ENCODE data around the gene MSI2. TPM values are rescaled to one million over a fixed set of nuclear protein-coding genes. Genes with fewer than 3 reads are reported as not detected.

Gene MSI2
- polyA plus RNA-seq, 3 donors = 7.4 to 10.7 (median 7.5) TPM

GRCh38 chr17:57368637-57369336, 112.5 kb downstream of the MSI2 start:
- WGBS, 3 donors = 61 to 68% (median 63%) methylated on average over 6 of the region's 6 CpGs
- no peak overlapping the region for H3K27ac ChIP-seq (ENCODE audit: low read depth, low read length)

DNA sequence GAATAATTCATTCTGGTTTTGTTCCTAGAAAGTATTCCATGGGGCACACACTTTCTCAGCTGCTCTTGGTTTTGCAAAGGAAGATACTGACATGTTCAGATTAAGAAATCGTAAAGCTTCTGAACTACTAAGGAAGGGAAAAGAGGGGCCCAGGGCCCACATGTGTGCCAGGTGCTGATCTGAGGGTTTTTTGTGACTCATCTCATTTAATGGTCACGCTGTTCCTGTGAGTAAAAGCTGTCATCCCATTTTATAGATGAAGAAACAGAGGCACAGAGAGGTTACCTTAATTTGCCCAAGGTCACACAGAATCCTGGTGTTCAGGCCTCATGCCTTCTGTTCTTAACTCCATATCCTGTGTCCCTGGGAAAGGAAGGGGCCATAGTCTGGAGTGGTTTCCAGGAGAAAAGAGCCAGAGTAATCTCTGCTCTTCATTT, 113.2 kb downstream of the MSI2 start:
- no peak overlapping the region for H3K27ac ChIP-seq (ENCODE audit: low read depth, low read length)
- WGBS, 3 donors = 49 to 63% (median 53%) methylated on average over 2 of the region's 2 CpGs

DNA sequence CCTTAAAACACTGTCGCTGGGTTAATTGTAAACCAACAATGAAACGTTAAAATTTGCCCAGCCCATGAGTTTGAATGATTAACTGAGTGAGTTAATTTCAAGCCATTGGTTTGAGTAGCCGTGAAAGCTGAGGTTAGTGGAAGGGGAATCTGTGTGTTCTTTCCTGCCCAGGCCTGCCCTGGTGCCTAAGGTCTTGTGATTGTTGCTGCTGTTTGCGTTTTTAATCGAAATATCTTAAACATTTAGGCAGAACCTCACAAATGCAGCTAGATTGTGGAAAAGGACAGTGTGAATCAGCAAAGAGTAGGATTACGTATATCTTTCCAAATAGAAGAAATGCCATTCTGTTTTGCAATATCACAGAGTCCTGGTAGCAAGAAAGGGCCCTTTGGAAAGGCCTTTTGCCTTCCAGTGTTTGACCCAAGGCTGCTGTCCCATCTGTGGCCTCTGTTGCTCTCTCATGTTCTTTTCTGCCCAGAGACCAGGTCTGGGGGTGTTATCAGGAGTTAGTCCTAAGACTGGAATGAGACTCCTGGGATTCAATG, 113.8 kb downstream of the MSI2 start:
- 51 to 74% (median 62%) methylated on average over 6 of the region's 6 CpGs for WGBS, 3 donors
- H3K27ac ChIP-seq (ENCODE audit: low read depth, low read length) = no peak overlapping the region

DNA sequence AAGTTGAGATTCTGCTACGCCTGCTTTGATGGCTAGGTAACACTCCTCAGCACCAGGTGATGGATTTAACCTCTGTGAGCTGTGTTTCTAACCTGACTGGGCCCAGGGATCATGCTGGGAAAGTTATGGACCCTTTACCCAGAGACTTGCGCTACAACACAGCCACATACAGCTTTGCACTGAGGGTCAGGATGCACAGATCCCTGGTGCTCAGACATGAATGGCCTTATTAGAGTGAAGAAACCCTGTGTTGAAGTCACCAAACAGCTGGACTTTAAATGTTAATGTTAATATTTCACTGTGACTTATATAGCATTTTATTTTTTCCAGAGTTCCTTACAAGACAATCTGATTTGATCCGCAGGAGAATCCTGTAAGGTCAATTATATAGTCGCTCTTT, 114.3 kb downstream of the MSI2 start:
- H3K27ac ChIP-seq (ENCODE audit: low read depth, low read length) = no peak overlapping the region
- WGBS, 3 donors = 96 to 97% (median 97%) methylated on average over 4 of the region's 4 CpGs

- no peak overlapping the region for H3K27ac ChIP-seq (ENCODE audit: low read depth, low read length)
- 34 to 87% (median 81%) methylated on average over 3 of the region's 3 CpGs for WGBS, 3 donors
Observed at GRCh38 chr17:57372156-57372555, 115.8 kb downstream of the MSI2 start.

DNA sequence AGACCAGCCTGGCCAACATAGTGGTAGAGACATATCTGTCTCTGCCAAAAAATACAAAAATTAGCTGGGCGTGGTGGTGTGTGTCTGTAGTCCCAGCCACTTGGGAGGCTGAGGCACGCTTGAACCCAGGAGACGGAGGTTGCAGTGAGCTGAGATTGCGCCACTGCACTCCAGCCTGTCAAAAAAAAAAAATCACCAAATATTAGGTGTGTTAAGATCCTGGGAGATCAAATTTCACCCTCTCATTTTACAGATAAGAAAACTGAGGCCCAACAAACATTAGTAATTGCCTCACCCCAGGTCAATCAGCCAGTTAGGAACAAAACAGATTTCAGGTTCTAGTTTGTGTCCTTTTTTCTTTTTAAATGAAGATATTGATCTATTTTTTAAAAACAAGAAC, 116.7 kb downstream of the MSI2 start:
- 81 to 92% (median 83%) methylated on average over 4 of the region's 4 CpGs for WGBS, 3 donors
- H3K27ac ChIP-seq (ENCODE audit: low read depth, low read length) = no peak overlapping the region

DNA sequence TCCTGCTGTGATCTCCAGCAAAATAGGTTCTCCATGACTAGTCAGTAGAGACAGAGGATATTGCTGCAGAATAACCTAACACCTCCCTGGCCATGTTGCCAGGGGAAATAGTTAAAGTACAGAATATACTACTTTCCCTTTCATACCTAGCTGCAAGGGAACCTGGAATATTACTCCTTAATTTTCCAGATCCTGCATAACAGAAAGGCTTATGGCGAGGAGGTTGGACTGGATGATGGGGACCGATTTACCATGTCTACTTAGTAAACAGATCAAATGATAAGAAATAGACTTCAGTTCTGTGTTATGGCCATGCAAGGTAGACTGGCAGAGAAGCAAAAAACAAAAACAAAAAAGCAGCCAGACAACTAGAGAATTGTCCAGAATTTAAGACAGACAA, 117.4 kb downstream of the MSI2 start:
- 92 to 98% (median 97%) methylated on average over 2 of the region's 2 CpGs for whole genome bisulfite sequencing, 3 donors
- H3K27ac ChIP-seq (ENCODE audit: low read depth, low read length) = no peak overlapping the region

- WGBS, 3 donors = 70 to 89% (median 74%) methylated on average over 11 of the region's 11 CpGs
- H3K27ac ChIP-seq (ENCODE audit: low read depth, low read length) = no peak overlapping the region
Observed at GRCh38 chr17:57375040-57375769, 118.9 kb downstream of the MSI2 start.

- 74 to 85% (median 84%) methylated on average over 12 of the region's 12 CpGs for WGBS, 3 donors
- H3K27ac ChIP-seq (ENCODE audit: low read depth, low read length) = no peak overlapping the region
Observed at GRCh38 chr17:57375770-57376225, 119.5 kb downstream of the MSI2 start.

DNA sequence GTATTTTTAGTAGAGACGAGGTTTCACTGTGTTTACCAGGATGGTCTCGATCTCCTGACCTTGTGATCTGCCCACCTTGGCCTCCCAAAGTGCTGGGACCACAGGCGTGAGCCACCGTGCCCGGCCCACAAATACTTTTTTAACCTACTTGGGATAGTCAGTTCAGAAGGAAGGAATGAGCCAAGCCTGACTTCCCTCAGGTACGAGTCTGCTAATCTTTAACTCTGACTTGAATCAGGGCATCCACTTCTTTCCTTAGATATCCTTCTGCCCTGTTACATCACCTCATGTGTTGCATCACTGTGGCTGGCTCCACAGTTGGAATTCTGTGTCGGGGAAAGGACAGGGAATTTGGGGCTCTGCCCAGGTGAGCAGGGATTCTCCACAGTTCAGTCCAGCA, 120.8 kb downstream of the MSI2 start:
- WGBS, 3 donors = 85 to 92% (median 87%) methylated on average over 7 of the region's 7 CpGs
- no peak overlapping the region for H3K27ac ChIP-seq (ENCODE audit: low read depth, low read length)

DNA sequence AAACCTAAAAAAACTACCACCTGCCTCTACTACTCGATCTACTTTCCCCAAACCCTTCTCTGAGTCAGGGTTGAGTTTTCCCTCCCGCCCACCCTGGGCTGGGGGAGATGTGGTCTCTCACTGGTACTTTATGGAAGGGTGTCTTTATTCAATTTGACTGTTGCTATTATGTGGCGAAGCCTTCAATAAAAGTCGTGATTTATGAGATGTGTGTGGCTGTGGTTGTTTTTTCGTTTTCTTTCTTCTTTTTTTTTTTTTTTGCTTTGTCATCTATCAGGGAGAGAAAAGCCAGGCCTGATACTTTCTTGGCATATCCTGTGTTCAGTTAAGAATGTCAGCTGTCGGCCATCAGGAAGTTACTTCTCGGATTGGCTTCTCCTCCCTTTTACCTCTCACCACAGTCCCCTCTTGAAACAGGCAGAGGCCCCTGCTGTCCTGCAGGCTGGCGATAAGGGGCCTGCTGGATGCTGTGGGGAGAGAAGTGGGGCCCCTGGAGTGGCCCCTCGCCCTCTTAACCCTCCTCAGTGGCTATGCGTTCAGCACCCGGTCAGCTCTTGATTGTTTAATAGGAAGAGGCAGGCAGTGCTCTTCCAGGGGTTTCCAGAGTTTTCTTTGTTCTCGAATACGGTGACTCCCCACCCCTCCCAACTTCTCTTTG, 123.0 kb downstream of the MSI2 start:
- 34 to 68% (median 46%) methylated on average over 13 of the region's 13 CpGs for WGBS, 3 donors
- H3K27ac ChIP-seq (ENCODE audit: low read depth, low read length) = no peak overlapping the region

- 82 to 95% (median 82%) methylated on average over 12 of the region's 12 CpGs for WGBS, 3 donors
- no peak overlapping the region for H3K27ac ChIP-seq (ENCODE audit: low read depth, low read length)
Observed at GRCh38 chr17:57379895-57380434, 123.6 kb downstream of the MSI2 start.

- 92 to 96% (median 93%) methylated on average over 4 of the region's 4 CpGs for WGBS, 3 donors
- no peak overlapping the region for H3K27ac ChIP-seq (ENCODE audit: low read depth, low read length)
Observed at GRCh38 chr17:57381498-57381897, 125.2 kb downstream of the MSI2 start.

DNA sequence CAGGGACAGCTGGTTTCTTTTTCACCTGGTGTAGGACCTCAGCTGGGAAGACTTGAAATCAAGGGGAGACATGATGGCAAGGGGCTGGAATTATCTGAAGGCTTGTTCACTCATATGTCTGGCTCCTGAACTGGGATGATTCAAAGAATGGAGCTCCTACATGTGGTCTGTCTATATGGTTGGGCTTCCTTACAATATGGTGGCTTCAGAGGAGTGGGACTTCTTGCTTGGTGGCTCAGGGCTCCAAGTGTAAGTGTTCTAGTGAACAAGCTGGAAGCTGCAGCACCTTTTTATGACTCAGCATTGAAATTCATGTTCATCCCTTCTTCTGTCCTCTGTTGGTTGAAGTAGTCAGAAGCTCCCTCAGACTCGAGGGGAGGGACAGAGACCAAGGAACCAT, 127.9 kb downstream of the MSI2 start:
- 87 to 96% (median 95%) methylated on average over 1 of the region's 1 CpG for WGBS, 3 donors
- no peak overlapping the region for H3K27ac ChIP-seq (ENCODE audit: low read depth, low read length)

GRCh38 chr17:57385975-57386374, 129.7 kb downstream of the MSI2 start:
- 89 to 97% (median 93%) methylated on average over 4 of the region's 4 CpGs for WGBS, 3 donors
- no peak overlapping the region for H3K27ac ChIP-seq (ENCODE audit: low read depth, low read length)

DNA sequence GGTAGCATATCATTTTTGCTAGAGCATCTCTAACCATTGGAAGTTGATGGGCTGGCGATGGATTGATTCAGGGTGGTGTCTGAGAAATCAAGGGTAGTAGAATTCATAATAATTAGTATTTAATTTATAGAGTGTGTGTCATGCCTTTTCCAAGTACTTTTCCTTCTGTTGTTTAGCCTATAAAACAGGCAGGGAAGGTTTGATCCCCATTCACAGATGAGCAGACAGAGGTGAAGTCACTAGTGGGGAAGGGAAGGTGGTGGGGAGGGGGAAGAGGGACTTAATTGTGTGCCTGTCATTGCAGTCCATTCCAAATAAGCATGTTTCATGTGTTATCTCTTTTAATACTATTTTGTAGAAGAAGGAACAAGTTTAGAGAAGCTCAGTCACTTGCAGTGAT, 131.3 kb downstream of the MSI2 start:
- 93 to 100% (median 93%) methylated on average over 1 of the region's 1 CpG for WGBS, 3 donors
- no peak overlapping the region for H3K27ac ChIP-seq (ENCODE audit: low read depth, low read length)

DNA sequence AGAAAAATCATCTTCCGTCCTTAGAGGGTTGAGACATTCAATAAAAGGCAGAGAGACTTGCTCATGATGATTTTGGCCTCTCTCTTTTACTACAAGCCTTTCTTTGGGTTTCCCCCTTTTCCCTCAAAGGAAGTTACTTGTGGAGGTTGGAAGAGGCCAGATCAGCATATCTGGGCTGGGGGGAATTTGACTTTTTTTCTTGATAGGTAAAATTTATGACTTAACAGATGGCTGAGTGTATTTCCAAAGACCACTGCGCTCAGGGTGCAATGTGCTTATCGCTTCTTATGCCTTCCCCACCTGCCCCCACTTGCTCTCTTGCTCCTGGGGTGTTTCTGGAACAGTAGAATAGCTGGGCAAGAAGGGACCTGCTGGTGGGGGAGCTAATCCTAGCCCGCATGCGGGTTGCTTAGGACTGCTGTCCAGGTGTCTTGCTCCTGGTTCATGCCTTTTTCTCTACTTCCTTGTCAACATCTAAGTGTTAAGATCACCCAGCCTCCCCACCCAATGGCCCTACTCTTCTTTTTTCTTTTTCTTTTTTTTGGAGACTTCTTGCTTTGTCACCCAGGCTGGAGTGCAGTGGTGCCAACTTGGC, 131.9 kb downstream of the MSI2 start:
- 72 to 93% (median 86%) methylated on average over 5 of the region's 5 CpGs for WGBS, 3 donors

GRCh38 chr17:57389473-57389872, 133.2 kb downstream of the MSI2 start:
- WGBS, 3 donors = 46 to 70% (median 48%) methylated on average over 2 of the region's 2 CpGs
- no peak overlapping the region for H3K27ac ChIP-seq (ENCODE audit: low read depth, low read length)

More for the DNA sequence above, 131.9 kb downstream of the MSI2 start:
- no peak overlapping the region for H3K27ac ChIP-seq (ENCODE audit: low read depth, low read length)
